Measurements from ENCODE around the gene BCAR3. TPM values are rescaled to one million over a fixed set of nuclear protein-coding genes. Genes with fewer than 3 reads are reported as not detected.

BCAR3 gene
- total RNA-seq, 1 donor from 2014 or later, result 9.2 TPM

DNA sequence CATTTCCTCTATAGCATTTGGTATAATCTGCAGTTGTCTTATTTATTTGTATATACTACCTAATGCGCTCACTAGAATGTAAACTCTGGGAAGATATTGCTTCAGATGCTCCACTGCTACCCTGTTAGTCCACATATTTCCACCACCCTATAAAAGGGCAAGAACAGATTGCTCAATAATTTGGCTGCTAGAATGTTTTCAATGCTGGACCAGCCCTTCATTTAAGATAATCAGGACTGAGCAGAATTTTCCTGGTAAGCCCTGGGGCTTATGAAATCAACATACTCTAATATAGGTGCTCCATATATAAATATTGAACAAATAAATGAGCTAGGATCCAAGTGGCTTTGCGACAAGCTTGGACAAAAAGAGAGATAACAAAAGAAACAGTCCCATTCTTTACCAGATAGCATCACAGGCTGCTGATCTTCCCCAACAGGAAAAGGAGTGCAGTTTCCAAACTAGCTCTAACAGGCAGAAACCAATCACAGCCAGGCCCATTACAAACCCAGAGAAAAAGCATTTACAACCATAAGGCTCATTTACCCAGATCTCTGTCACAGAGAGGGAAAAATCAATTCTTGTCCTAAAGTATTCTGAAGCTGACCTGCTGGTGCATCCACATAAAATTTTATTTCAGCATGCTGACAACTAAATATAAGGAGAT, 8.3 kb downstream of the BCAR3 start:
- no peak for DNase-seq (ENCODE audit: low spot score in 2 of 2, unreplicated experiment in 2 of 2)
- Mint-ChIP-seq H3K36me3 (no peaks in the 10 kb centered on the region), H3K4me3 (no peak overlapping the region), H3K9me3 (no peaks in the 10 kb centered on the region), H3K27me3 (ENCODE audit: low read depth) (peaks cover 11% of the 10 kb centered on the region), H3K4me1 (peaks cover 54% of the 10 kb centered on the region), H3K27ac (peak overlapping the region; percentile 70)
- TF ChIP-seq, protein P1, sequence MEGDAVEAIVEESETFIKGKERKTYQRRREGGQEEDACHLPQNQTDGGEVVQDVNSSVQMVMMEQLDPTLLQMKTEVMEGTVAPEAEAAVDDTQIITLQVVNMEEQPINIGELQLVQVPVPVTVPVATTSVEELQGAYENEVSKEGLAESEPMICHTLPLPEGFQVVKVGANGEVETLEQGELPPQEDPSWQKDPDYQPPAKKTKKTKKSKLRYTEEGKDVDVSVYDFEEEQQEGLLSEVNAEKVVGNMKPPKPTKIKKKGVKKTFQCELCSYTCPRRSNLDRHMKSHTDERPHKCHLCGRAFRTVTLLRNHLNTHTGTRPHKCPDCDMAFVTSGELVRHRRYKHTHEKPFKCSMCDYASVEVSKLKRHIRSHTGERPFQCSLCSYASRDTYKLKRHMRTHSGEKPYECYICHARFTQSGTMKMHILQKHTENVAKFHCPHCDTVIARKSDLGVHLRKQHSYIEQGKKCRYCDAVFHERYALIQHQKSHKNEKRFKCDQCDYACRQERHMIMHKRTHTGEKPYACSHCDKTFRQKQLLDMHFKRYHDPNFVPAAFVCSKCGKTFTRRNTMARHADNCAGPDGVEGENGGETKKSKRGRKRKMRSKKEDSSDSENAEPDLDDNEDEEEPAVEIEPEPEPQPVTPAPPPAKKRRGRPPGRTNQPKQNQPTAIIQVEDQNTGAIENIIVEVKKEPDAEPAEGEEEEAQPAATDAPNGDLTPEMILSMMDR (IDR thresholded peaks at IDR 0.05; ENCODE audit: unreplicated experiment), result no peak

DNA sequence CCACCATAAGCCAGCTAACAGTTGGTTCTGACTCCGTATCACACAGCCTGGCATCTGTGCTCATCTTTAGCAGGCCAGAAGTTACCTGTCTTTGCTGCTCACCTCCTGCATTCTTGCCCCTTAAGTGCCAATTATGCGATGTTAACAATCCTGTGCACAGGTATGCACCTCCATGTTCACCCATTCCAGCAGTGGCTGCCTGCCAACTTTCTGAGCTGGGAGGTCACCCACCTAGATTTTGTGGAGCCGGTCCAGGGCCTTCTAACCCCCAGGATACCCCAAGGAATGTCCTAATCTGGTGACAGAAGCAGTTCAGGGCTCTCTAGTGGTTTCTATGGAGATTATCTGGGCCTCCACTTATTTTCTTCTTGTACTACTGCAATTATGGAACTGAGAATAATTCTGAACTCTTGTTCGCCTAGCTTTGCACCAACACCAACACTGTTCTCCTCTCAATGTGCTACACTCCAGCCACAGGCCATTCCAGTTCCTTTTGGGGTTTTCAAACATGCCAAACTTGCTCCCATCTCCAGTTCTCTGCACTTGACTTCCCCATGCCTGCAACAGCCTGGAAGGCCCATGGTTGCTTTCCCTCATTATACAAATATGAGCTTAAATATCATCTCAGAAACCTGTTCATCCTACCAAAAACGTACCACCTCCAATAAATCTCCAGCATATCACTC, 9.0 kb downstream of the BCAR3 start:
- H3K9me3 Mint-ChIP-seq, result no peaks in the 10 kb centered on the region
- no peak overlapping the region for H3K4me3 Mint-ChIP-seq
- peaks cover 59% of the 10 kb centered on the region for H3K4me1 Mint-ChIP-seq
- peaks cover 11% of the 10 kb centered on the region for H3K27me3 Mint-ChIP-seq (ENCODE audit: low read depth)
- no peak for DNase-seq (ENCODE audit: low spot score in 2 of 2, unreplicated experiment in 2 of 2)
- peak overlapping the region; percentile 70 for H3K27ac Mint-ChIP-seq
- TF ChIP-seq, protein P1 (IDR thresholded peaks at IDR 0.05; ENCODE audit: unreplicated experiment), result no peak
- H3K36me3 Mint-ChIP-seq, result no peaks in the 10 kb centered on the region

DNA sequence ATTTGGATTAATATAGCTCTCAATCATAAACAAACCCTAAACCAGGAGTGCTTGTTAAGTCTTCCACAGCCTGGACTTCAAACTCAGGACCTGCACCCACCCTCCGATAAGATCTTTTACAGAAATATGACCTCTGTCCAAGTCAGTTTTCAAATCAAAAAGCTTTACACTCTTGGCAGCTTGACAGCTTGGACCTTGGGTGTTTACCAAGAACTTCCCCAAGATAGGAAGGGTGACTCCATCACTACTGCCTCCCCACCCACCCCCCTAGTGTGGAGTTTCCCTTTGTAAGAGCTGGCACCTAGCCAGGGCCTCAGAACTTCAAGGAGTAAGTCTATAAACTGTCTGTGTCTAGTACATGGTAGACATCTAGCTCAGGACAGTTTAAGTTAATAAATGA, 9.6 kb downstream of the BCAR3 start:
- TF ChIP-seq, protein P1 (IDR thresholded peaks at IDR 0.05; ENCODE audit: unreplicated experiment), result no peak
- Mint-ChIP-seq H3K27me3 (ENCODE audit: low read depth) (peaks cover 7% of the 10 kb centered on the region), H3K36me3 (no peaks in the 10 kb centered on the region), H3K27ac (peak overlapping the region; percentile 65), H3K9me3 (no peaks in the 10 kb centered on the region), H3K4me1 (peaks cover 57% of the 10 kb centered on the region), H3K4me3 (no peak overlapping the region)
- peak in 1 of 2 experiments; percentile 40 for DNase-seq (ENCODE audit: low spot score in 2 of 2, unreplicated experiment in 2 of 2)

DNA sequence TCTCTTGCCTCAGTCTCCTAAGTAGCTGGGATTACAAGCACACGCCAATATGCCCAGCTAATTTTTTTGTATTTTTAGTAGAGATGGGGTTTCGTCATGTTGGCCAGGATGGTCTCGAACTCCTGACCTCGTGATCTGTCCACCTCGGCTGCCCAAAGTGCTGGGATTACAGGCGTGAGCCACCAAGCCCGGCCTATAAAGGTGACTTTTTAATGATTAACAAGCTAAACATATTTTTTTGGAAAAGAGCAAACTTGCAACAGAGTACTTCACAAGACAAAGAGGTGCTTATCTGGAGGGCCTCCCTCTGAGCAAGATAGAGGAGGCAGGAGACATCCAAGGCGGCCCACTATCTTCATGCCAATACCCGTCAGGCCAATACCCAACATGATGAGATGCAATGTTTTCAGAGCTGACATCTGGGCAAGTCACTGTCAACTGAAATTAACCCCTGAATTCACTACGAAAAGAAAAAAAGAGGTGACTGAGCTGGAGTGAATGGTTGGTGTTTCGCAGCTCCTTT, 10.5 kb downstream of the BCAR3 start:
- H3K4me1 Mint-ChIP-seq, result peaks cover 61% of the 10 kb centered on the region
- TF ChIP-seq, protein P1 (IDR thresholded peaks at IDR 0.05; ENCODE audit: unreplicated experiment), result no peak
- no peak for DNase-seq (ENCODE audit: low spot score in 2 of 2, unreplicated experiment in 2 of 2)
- H3K36me3 Mint-ChIP-seq, result no peaks in the 10 kb centered on the region
- H3K27ac Mint-ChIP-seq, result no peak overlapping the region
- H3K4me3 Mint-ChIP-seq, result no peak overlapping the region
- H3K27me3 Mint-ChIP-seq (ENCODE audit: low read depth), result no peaks in the 10 kb centered on the region
- H3K9me3 Mint-ChIP-seq, result no peaks in the 10 kb centered on the region

DNA sequence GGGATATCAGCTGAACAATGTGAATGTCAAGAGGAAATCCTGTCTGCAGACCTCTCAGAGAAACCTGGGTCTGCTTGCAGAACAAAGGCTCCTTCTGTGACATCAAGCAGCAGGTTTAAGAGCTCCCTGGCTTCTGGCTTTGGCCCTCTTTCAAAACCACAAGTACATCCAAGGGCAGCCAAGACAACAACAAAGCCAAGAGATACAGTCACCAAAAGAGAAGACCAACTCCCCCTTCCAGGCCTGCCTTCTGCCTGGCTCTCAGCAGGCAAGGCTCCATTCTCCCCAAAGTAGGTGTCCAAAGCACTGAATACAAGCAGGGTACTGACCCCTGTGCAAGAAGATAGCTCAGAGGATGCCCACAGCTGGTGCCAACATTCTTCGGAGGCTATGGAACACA, 11.5 kb downstream of the BCAR3 start:
- no peak for DNase-seq (ENCODE audit: low spot score in 2 of 2, unreplicated experiment in 2 of 2)
- TF ChIP-seq, protein P1 (IDR thresholded peaks at IDR 0.05; ENCODE audit: unreplicated experiment), result no peak
- Mint-ChIP-seq H3K9me3 (no peaks in the 10 kb centered on the region), H3K36me3 (no peaks in the 10 kb centered on the region), H3K4me1 (peaks cover 63% of the 10 kb centered on the region), H3K4me3 (no peak overlapping the region), H3K27me3 (ENCODE audit: low read depth) (no peaks in the 10 kb centered on the region), H3K27ac (no peak overlapping the region)
